Thyroid gland (tissue), 4 donors: ENCODE results near the gene FNIP1. TPM values are rescaled to one million over a fixed set of nuclear protein-coding genes. Genes with fewer than 3 reads are reported as not detected.

Source experiments
- DNase-seq, 2 donors: peaks; one replicate each; pipeline ENCODE4 v3.0.0-alpha.2; 2019
- H3K27ac ChIP-seq, 3 donors: fragments of 200-600 bp; sonication (generic); 1 replicate in 2 of 3; 2 replicates in 1 of 3; pipeline ENCODE4 v1.5.1; 2016 to 2019; ENCODE audit warnings: mild to moderate bottlenecking in 1 of 3, moderate library complexity in 1 of 3
- H3K27me3 ChIP-seq: fragments of 200-600 bp; sonication (generic); one replicate; pipeline ENCODE4 v1.5.1; 2019
- H3K36me3 ChIP-seq, 2 donors: fragments of 200-600 bp; sonication (generic); one replicate each; pipeline ENCODE4 v1.5.1; 2016 to 2019
- H3K4me1 ChIP-seq, 2 donors: fragments of 200-600 bp; sonication (generic); one replicate each; pipeline ENCODE4 v1.5.1; 2017 to 2019
- H3K4me3 ChIP-seq, 3 donors: fragments of 200-600 bp; sonication (generic); replicated peaks in 1 of 3; 1 replicate in 2 of 3; 2 replicates in 1 of 3; pipeline ENCODE4 v1.5.1; 2016; ENCODE audit warnings: mild to moderate bottlenecking in 1 of 3
- H3K9me3 ChIP-seq: fragments of 200-600 bp; sonication (generic); one replicate; pipeline ENCODE4 v1.5.1; 2017
- POLR2A ChIP-seq, 2 donors: fragments of 450-650 bp; IDR thresholded peaks; one replicate each; pipeline ENCODE4 v1.6.1; 2017; ENCODE audit warnings: antibody characterized with exemption in 2 of 2, mild to moderate bottlenecking in 2 of 2, moderate library complexity in 1 of 2
- WGBS, 2 donors: methylation state at CpG; one replicate each; pipeline ENCODE4 v1.1.5; 2017; 5-methylcytosine and 5-hydroxymethylcytosine counted together
- intact Hi-C: fragments of 100-400 bp; cut with DNase I; formaldehyde crosslinking; loops from one replicate; pipeline ENCODE4 v1.15.1; 2023
- total RNA-seq, 4 donors: library from RNA; depleted of rRNA; stranded (reverse); fragments of >200 nt; gene quantifications; one replicate each; pipeline ENCODE4 v1.2.3, GENCODE V29; 2016
- TF ChIP-seq, protein P1 (sequence below), 6 experiments: fragments of 200-600 bp in 3 of 6; fragments of 450-650 bp in 3 of 6; sonication (generic) in 3 of 6; IDR thresholded peaks; one replicate each; pipeline ENCODE4 v1.5.1; 2016 to 2019; ENCODE audit warnings: antibody characterized with exemption in 6 of 6, mild to moderate bottlenecking in 2 of 6, inconsistent platforms in 1 of 6, moderate library complexity in 1 of 6

FNIP1 gene
- total RNA-seq, 4 donors from 2014 or later, result 55.3 to 91.7 (median 65.3) TPM

DNA sequence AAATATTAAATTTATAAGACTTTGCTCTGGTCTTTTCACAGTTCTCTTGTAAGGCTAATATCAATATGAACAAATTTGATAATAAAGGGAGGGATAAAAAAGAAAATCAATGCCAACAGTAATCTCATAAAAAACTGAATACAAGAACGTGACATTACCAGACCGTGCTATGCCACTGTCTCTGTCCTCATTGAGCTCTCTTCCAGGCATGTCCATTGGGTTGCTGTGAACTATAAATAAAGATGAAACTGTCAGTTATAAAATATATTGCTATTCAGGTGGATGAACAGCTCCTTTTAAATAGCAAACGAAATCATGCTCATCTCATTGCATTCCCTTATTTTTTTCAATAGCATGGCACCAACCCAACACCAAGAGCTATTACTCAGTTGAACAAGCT lies 87.8 kb downstream of the FNIP1 start:
- Histone ChIP-seq H3K27ac (no peak overlapping the region), H3K4me3 (no peak overlapping the region), H3K27me3 (no peaks in the 10 kb centered on the region), H3K9me3 (no peaks in the 10 kb centered on the region), H3K4me1 (no peaks in the 10 kb centered on the region), H3K36me3 (peaks cover 3 to 8% of the 10 kb centered on the region in 2 donors)
- intact Hi-C loops, result no loop called here
- no peak for DNase-seq
- TF ChIP-seq POLR2A (IDR thresholded peaks at IDR 0.05), result no peak
- TF ChIP-seq, protein P1, sequence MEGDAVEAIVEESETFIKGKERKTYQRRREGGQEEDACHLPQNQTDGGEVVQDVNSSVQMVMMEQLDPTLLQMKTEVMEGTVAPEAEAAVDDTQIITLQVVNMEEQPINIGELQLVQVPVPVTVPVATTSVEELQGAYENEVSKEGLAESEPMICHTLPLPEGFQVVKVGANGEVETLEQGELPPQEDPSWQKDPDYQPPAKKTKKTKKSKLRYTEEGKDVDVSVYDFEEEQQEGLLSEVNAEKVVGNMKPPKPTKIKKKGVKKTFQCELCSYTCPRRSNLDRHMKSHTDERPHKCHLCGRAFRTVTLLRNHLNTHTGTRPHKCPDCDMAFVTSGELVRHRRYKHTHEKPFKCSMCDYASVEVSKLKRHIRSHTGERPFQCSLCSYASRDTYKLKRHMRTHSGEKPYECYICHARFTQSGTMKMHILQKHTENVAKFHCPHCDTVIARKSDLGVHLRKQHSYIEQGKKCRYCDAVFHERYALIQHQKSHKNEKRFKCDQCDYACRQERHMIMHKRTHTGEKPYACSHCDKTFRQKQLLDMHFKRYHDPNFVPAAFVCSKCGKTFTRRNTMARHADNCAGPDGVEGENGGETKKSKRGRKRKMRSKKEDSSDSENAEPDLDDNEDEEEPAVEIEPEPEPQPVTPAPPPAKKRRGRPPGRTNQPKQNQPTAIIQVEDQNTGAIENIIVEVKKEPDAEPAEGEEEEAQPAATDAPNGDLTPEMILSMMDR (IDR thresholded peaks at IDR 0.05), result no peak
- 77 to 79% methylated on average over 3 of the region's 3 CpGs for WGBS, 2 donors

DNA sequence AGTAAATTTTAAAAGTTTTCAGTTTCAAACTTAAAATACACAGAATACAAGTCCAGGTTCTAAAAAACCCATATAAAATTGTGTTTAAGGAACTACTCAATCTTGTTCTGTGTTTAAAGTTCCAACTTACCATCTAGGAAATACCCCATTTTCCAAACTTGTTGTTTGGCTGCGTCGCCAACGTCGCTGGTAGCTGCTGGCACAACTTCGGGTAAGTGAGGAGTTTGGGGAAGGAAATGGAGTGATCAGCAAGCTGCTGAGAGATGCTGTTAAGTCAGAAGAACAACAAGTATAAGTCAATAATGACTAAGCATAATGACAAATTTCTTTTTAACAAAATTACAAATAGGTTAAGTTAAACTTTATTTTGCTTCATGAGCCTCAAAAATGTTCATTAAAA lies 90.5 kb downstream of the FNIP1 start:
- Histone ChIP-seq H3K27ac (no peak overlapping the region), H3K27me3 (no peaks in the 10 kb centered on the region), H3K9me3 (no peaks in the 10 kb centered on the region), H3K36me3 (peaks cover 13 to 31% of the 10 kb centered on the region in 2 donors), H3K4me3 (no peak overlapping the region), H3K4me1 (no peaks in the 10 kb centered on the region)
- WGBS, 2 donors, result 93 to 94% methylated on average over 5 of the region's 5 CpGs
- intact Hi-C loops, result no loop called here
- TF ChIP-seq, protein P1 (IDR thresholded peaks at IDR 0.05), result no peak
- no peak for TF ChIP-seq POLR2A (IDR thresholded peaks at IDR 0.05)
- DNase-seq, result no peak

DNA sequence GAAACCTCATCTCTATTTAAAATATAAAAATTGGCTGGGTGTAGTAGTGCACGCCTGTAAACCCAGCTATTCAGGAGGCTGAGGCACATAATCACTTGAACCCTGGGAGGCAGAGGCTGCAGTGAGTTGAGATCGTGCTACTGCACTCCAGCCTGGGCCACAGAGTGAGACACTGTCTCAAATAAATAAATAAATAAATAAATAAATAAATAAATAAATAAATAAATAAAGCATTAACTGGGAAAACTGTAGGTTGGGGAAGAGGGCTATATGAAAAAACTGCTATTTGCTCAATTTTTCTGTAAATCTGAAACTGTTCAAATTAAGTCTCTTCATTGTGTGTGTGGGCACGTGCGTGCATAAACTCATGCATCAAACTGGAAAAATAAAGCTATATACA lies 101.9 kb downstream of the FNIP1 start:
- 98 to 99% methylated on average over 4 of the region's 4 CpGs for WGBS, 2 donors
- DNase-seq, result no peak
- Histone ChIP-seq H3K27ac (no peak overlapping the region), H3K4me3 (no peak overlapping the region), H3K4me1 (no peaks in the 10 kb centered on the region), H3K9me3 (no peaks in the 10 kb centered on the region), H3K27me3 (no peaks in the 10 kb centered on the region), H3K36me3 (peaks cover 11 to 16% of the 10 kb centered on the region in 2 donors)
- TF ChIP-seq, protein P1 (IDR thresholded peaks at IDR 0.05), result no peak
- no peak for TF ChIP-seq POLR2A (IDR thresholded peaks at IDR 0.05)
- intact Hi-C loops, result no loop called here

DNA sequence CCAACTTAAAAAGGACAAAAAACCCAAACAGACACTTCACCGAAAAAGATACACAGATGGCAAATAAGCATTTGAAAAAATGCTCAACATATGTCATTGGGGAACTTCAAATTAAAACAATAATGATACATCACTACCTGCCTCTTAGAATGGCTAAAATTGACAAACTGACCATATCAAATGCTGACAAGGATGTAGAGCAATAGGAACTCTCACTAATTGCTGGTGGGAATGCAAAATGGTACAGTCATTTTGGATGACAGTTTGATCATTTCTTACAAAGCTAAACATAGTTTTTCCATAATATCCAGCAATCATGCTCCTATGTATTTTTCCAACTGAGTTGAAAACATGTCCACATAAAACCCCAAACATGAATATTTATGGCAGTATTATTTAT lies 102.9 kb downstream of the FNIP1 start:
- WGBS, 2 donors, result 94 to 98% methylated on average over 1 of the region's 1 CpG
- TF ChIP-seq POLR2A (IDR thresholded peaks at IDR 0.05), result no peak
- TF ChIP-seq, protein P1 (IDR thresholded peaks at IDR 0.05), result no peak
- no peak overlapping the region for H3K4me3 ChIP-seq
- intact Hi-C loops, result no loop called here
- no peaks in the 10 kb centered on the region for H3K27me3 ChIP-seq
- H3K4me1 ChIP-seq, result no peaks in the 10 kb centered on the region
- no peaks in the 10 kb centered on the region for H3K9me3 ChIP-seq
- H3K36me3 ChIP-seq, result peaks cover 13 to 16% of the 10 kb centered on the region in 2 donors
- DNase-seq, result no peak
- no peak overlapping the region for H3K27ac ChIP-seq

DNA sequence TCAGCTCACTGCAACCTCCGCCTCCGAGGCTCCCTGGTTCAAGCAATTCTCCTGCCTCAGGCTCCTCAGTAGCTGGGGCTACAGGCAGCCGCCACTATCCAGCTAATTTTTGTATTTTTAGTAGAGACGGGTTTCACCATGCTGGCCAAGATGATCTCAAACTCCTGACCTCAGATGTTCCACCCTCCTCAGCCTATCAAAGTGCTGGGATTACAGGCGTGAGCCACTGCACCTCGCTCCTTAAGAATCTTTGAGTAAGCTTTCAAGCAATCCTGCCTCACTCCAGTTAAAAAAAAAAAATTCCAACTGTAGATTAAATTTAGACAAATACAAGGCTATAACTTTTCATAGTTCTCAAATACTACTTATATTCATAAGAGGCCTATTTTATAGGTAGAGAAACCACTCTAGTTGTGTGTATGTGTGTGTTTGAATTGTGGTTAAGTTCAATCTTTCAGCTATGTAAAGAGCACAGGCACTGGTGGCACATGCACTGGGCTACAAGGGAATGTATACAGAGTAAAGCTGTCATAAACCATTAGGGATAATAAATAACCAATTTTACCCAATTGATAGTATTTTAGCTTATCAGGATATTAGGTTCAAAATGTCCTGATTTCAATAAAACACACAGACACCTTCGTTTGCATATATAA lies 111.2 kb downstream of the FNIP1 start:
- TF ChIP-seq POLR2A (IDR thresholded peaks at IDR 0.05), result no peak
- TF ChIP-seq, protein P1 (IDR thresholded peaks at IDR 0.05), result no peak
- WGBS, 2 donors, result 94% methylated on average over 7 of the region's 7 CpGs
- intact Hi-C loops, result no loop called here

More for the DNA sequence above, 111.2 kb downstream of the FNIP1 start:
- Histone ChIP-seq H3K9me3 (no peaks in the 10 kb centered on the region), H3K36me3 (peaks cover 10 to 12% of the 10 kb centered on the region in 2 donors), H3K27ac (no peak overlapping the region), H3K4me3 (no peak overlapping the region), H3K4me1 (no peaks in the 10 kb centered on the region), H3K27me3 (no peaks in the 10 kb centered on the region)
- DNase-seq, result no peak
